HG02973 (cell line): Measurements from ENCODE around the gene SRSF2.
A peak's percentile ranks its signal among the peaks of the same experiment; 100 is the strongest.
"Not testable (repeated sequence)": the region's sequence is repeated elsewhere in the genome, so short reads cannot be mapped to it uniquely, and the experiment has no call there.

Source experiments
- ATAC-seq: cut with Tn5 transposase; IDR thresholded peaks from one replicate; pipeline ENCODE4 v1.9.1; 2021; ENCODE audit warnings: moderate library complexity; ENCODE audit not compliant: unreplicated experiment

Gene SRSF2

DNA sequence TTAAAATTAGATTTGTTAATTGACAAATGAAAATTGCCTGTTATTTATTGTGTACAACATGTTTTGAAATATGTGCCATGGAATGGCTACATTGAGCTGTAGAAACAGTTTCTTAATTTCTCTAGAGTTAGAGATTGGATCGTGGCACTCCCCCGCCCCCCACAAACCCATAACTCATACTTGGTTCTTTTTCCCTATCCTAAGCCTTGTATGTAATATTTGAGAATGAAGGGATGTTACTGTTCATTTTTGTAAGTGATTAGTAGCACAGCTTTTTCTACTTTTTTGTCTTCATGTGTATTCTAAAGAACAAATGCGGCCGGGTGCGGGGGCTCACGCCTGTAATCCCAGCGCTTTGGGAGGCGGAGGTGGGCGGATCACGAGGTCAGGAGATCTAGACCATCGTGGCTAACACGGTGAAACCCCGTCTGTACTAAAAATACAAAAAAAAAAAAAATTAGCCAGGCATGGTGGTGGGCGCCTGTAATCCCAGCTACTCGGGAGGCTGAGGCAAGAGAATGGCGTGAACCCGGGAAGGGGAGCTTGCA is 2.5 kb upstream of the SRSF2 start:
- ATAC-seq: not testable (repeated sequence)

DNA sequence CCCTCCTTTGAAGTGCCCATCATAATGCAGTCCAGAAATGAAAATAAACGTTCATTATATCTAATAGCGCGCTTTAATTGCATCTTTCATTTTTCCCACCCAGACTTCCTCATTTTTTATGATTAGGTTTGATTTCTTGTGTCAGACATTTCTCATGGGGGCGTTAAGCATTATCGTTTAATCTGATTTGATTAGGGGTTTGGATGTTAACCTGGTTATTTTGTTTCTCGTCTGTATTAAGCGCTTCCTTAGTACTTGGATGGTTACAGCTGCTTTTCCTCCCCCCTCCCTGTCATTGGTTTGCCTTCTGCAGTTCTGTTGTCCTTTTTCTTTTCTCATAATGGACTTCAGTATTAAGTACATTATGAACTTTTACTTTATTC is 1.3 kb upstream of the SRSF2 start:
- no peak for ATAC-seq

DNA sequence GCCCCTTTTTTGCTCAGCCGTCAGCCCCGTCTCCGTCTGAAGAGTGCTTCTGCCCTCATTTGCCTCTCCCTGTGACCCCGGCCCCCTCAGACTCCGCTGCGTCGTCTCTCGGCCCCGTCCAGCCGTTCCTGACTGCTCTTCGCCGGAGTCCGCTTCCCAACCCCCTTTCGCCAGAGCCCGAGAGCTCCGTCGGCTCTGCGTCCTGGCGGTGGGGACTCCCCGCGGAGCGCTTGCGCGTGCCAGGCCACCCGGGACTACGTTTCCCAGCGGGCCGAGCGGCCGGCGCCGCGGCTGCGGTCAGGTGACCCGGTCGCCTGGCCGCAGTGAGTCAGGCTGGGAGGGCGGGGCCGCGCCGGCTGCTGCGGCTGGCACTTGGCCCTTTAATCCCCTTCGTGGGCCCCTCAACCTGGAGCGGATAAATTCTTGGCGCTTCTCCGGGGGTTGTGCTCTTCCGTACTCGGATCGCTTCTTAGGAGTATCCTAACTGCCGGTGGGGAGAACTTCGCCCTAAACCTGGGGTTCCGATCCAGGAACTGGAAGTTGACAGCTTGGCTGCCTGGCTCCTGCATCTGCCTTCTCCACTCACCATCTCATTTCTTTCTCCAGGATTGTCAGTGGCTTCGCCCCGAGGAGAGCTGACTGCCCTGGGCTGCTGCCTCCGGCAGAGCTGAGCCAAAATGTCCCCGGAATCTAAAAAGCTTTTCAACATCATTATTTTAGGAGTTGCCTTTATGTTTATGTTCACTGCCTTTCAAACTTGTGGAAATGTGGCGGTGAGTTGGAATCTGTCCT is 741 bp upstream of the SRSF2 start, which contains the start of gene MFSD11:
MFSD11 (plus strand) TSS at position 444 of the 792 bp plus-strand sequence; CDS start at position 678, 234 bp downstream.
- ATAC-seq: peak; percentile 57

DNA sequence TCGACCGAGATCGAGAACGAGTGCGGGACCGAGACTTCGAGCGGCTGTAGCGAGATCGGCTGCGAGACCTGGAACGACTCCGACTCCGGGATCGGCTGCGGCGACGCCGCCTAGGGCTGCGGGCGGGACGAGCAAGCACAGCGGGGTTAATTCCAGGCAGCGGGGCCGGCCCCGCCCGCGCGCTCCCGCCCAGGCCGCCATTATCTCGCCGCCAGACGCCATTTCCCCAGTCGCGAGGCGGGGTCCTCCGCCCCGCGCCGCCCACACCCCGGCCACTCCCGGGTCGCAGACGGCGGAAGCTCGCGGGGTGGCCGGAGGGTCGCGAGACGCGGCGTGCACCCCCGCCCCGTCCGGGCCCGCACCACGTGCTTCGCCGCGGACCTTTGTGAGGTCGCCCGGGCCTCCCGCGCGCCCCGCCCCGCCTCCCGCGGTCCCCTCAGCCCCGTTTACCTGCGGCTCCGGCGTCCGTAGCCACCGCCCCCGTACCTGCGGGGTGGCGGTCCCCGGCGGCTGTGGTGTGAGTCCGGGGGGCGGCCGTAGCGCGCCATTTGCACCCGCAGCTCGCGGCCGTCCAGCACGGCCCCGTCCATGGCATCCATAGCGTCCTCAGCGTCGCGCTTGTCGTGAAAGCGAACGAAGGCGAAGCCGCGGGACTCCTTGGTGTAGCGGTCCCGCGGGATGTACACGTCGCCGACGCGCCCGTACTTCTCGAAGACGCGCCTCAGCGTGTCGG is 616 bp downstream of the SRSF2 start:
- no peak for ATAC-seq

DNA sequence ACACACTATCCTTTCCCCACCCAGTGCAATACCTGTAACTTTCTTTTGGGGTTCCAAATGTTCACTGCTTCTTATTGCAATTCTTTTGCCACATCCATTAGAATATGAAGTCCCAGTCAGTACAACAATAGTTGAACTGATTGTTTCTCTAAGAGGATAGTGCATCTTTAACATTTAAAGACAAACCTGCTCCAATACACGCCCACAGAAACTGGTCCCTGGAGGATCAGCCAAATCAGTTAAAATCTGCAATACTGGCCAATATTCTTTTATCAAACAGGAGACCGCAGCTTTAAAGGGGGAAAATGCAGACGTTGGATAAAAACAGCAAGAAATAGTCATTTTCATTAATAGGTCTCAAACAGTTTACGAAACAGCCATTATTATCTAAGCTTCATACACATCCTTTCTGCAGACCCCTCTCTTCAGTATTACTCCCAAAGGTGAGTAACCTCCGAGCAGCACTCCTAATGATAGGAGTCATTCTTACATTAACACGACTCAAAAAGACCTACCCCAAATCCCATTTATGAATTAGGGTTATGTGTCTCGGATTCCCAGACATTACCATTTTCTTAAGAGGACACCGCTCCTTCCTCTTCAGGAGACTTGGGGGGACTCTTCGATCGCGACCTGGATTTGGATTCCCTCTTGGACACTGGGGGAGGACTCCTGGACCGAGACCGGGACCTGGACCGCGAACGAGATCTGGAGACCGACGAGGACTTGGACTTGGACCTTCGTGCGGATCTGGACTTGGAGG is 1.4 kb downstream of the SRSF2 start:
- no peak for ATAC-seq

DNA sequence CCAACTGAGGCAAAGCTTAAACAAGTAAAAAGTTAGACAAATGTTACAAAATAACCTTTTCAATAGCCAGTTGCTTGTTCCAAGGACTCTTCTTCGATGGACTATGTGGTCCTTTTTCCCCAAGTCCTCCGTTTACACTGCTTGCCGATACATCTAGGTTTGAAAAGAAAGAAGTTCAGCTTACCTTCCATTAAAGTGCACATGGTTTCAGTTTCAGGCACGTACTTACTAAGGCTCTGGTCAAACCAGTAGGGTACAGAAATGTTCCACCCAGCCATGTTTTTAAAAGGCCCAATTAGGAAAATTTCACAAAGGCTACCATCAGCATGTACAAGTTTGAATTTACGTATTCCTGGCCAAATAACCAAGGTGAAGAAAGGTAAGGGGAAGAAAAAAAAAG is 2.1 kb downstream of the SRSF2 start:
- ATAC-seq: no peak

DNA sequence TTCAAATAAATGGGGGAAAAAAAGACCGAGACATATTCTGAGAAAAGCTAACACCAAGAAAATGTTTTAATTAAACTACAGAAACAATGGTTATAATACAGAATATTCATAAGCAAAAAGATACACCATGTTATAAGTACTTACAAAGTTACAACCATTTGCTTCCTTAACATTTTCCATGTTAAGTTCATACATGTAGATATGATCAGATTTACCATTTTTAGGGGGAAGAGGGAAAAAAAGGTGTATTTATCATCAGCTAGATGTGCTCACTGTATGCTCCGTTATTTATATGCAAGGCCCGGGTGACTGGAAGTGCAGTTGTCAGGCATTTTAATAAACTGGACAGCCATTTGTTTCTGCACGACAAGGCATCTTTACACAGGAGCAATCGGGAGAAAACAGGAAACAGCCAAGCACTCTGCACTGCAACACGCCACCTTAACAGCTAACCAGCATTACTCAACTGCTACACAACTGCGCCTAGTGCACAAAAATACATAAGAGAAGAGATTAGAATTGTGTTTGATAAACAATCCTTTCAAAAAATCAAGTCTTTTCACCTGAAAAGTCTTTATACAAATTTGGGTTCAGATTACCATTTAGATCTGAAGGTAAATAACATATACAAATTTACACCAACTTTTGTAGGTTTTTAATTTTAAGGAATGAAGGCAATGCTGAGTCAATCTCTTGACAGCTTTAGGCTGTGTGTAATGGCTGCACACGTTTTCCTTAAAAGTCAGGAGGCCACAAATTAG is 2.9 kb downstream of the SRSF2 start:
- no peak for ATAC-seq

DNA sequence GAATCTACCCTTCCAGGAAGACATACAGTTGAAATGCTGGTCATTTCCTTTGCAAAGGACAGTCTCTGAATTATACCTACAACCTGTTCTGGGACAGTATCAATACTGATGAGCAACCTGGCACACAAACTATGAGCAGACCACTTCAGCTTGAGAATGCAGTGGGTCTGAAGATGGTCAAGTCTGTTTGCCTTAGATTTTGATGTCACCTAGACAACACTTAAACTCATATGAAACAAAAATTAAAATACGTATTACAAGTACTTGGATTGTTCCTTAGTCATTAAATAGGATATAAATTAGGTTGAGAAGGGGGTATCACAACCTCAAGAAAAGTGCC is 3.5 kb downstream of the SRSF2 start:
- ATAC-seq: no peak

DNA sequence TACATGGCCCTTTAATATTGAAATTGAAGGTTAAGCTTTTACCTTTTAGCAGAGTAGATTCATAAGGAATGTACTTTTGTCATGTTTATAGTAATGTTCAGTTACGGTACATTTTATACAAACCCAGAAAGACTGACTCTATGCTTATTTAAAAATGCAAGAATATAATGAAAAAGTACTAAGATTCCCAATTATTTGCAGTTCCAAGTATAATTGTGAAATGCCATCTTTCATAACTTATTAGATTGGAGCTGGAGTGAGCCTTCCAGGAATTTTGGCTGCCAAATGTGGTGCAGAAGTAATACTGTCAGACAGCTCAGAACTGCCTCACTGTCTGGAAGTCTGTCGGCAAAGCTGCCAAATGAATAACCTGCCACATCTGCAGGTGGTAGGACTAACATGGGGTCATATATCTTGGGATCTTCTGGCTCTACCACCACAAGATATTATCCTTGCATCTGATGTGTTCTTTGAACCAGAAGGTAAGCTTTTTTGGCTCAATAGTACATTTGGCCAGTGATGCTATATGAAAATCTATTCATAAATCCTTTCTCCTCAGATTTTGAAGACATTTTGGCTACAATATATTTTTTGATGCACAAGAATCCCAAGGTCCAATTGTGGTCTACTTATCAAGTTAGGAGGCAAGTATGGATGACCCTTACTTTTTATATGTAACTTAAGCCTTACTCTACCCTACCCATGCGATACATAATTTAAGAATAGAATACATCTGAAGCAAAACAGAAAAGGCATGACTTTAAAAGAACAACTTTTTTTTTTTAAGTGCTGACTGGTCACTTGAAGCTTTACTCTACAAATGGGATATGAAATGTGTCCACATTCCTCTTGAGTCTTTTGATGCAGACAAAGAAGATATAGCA is 4.2 kb downstream of the SRSF2 start:
- no peak for ATAC-seq

DNA sequence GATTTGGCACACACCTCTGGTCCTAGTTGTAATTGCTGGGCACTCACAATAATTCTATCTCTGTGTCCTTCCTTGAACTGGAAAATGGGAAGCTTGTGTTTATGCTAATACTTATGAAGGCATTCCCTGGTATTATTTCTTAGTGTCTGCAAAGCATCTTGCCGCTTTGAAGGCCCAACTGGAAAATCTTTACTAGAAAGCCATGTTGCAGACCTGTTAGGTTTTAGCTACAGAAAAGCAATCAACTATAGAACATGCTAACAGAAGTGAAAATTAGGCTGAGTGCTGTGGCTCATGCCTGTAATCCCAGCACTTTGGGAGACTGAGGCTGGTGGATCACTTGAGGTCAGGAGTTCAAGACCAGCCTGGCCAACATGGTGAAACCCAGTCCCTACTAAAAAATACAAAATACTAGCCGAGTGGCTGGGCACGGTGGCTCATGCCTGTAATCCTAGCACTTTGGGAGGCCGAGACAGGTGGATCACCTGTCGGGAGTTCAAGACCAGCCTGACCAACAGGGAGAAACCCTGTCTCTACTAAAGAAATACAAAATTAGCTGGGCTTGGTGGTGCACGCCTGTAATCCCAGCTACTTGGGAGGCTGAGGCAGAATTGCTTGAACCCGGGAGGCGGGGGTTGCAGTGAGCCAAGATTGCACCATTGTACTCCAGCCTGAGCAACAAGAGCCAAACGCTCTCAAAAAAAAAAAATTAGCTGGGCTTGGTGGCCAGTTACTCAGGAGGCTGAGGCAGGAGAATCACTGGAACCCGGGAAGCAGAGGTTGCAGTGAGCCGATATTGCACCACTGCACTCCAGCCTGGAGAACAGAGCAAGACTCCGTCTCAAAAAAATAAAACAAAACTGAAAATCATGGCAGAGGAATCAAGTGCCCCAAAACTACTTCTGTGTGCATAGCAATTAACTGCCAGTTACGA is 5.1 kb downstream of the SRSF2 start:
- not testable (repeated sequence) for ATAC-seq

DNA sequence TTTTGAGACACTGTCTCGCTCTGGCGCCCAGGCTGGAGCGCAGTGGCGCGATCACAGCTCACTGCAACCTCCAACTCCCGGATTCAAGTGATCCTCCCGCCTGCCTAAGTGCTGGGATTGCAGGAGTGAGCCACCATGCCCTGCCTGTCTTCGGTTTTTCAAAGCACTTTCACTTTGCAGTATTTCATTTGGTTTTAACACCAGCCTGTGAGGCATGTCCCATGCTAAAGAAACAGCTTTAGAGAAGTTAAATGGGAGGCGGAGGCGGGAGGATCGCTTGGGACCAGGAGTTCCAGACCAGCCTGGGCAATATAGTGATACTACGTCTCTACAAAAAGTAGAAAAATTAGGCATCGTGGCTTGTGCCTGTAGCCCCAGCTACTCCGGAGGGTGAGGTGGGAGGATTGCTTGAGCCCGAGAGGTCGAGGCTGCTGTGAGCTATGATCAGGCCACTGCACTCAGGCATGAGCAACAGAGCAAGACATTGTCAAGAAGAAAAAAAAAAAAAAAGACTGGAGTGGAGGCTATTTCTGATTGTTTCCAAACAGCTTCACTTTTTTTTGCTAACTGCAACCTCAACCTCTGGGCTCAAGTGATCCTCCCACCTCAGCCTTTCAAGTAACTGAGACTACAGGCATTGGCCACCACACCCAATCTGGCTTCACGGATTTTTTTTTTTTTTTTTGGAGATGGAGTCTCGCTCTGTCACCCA is 9.2 kb downstream of the SRSF2 start:
- ATAC-seq: no peak

DNA sequence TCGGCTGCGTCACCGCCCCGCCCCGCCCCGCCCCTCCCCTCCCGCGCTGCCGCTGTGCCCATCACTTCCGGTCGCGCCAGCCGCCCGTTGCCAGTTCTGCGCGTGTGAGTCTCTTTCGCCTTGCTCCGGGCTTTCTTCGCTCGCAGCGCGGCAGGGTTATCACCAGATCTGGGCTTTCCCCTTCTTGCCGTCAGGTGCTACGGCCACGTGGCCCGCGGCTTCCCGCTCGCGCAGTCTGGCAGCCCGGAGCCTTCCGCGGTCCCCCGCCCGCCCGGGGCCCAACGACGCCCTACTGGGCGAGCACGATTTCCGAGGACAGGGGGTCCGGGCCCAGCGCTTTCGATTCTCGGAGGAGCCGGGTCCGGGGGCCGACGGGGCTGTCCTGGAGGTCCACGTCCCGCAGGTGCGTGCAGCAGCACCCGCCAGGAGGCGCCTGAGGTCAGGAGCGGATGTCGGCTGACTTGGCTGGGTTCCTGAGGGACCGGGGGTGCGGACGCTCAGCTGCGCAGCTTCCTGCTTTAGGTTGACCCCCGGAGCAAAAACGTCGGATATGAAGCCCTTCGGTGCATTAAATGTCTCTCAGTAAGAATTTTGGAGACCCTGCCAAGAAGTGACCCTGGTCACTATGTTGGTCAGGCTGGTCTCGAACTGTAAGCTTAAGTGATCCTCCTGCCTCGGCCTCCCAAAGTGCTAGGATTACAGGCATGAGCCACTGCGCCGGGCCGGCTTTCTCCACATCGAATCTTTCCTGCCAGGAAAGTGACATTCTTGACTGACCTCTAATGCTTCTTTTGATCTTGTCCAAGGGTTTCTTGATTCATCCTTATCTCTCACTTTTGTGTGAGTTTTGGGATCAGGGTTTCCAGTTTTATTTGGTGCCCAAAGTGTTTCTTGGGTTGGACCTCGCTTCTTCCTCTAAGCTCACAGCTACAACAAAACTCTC is 10.1 kb downstream of the SRSF2 start, which contains the start of gene METTL23:
METTL23 (plus strand) TSS at position 64 of the 943 bp plus-strand sequence. CDS start 2,872 bp downstream, outside the sequence.
- ATAC-seq: peak; percentile 42

DNA sequence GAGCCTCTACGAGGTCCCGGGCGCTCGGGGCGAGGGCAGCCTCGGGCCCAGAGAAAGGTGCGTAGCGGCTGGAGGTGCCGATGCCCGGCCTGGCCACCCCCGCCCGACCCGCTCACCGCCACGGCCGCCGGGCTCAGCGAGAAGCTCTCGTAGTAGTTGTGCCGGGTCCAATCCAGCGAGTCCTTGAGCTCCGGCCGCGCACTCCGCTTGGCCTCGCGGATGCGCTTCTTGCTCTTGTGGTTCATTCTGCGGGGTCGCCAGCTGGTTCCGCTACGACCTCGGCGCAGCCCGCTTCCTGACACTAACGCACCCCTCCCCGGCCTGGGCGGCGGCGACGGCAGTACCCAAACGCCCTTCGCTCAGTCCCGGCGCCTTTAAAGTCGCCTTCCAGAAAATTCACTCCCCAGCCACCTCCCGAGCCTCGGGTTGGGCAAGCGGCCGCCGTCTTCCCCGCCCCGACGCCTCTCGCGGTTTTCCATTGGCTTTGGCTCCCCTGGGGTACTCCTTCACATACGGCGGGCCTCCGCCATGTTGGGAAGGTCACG is 10.8 kb downstream of the SRSF2 start, which contains the start of gene JMJD6:
JMJD6 (minus strand) TSS at position 376 of the 545 bp plus-strand sequence; CDS start at position 245, 131 bp downstream.
- ATAC-seq: peak; percentile 66

DNA sequence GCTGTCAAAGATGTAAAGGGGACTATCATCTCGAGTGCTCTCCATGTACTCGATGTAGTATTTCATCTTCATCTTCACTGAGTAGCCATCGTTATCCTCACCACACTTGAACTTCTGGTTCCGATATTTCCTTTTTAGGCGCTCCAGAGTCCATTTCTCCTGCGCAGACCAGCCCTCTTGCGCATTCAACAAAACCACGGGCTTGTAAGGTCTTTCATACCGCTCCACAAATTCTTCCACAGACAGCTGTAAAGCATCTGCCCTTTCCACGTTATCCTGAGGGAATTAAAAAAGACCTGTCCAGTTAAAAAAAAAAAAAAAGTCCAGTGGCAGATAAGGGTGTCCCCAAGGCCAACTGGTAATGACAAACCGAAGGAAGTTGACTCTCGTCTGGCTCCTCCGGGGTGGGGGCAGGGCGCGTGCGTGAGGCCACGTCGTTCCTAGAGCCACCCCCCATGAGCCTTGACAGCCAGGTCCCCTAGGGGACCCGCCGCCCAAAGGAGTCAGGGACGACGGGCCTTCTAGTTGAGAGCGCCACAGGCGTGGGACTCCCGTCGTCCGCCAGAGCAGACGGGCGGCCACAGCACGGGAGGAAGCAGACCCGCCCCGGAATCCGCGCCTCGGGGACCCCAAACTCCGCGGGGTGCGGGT is 11.4 kb downstream of the SRSF2 start:
- peak; percentile 24 for ATAC-seq

DNA sequence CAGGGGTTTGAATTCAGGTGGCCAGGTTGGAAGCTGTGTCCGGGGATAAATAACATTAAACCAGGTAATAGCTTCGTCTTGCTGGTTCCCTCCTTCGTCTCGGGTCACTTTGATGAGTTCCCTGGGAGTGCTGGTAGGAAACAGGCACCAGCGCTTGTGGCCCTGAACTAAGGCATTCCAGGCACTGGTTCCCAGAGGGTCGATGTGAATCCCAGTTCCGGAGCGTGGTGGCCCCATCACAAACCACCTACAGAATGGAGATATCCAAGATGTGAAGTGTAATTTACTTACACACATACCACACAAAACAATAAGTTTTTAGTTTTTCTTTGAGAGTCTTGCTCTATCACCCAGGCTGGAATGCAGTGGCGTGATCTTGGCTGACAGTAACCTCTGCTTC is 13.3 kb downstream of the SRSF2 start:
- ATAC-seq: no peak

DNA sequence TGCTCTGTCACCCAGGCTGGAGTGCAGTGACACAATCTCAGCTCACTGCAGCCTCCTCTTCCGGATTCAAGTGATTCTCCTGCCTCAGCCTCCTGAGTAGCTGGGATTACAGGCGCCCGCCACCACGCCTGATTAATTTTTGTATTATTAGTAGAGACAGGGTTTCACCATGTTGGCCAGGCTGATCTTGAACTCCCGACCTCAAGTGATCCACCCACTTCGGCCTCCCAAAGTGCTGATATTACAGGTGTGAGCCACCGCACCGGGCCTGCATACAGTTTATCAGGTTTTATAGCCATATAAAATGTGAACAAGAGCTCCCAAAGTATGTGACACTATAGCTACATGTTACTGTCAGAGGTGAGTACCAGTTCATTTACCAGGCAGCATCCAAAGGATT is 14.2 kb downstream of the SRSF2 start:
- not testable (repeated sequence) for ATAC-seq
